Activated naive CD4-positive, alpha-beta T cell (primary cell): ENCODE data around the gene TMCC3.

Experiments used
- DNase-seq, 4 experiments: peaks; one replicate each; lab custom pipeline; 2025; lab: John Stamatoyannopoulos, UW

Gene TMCC3

DNA sequence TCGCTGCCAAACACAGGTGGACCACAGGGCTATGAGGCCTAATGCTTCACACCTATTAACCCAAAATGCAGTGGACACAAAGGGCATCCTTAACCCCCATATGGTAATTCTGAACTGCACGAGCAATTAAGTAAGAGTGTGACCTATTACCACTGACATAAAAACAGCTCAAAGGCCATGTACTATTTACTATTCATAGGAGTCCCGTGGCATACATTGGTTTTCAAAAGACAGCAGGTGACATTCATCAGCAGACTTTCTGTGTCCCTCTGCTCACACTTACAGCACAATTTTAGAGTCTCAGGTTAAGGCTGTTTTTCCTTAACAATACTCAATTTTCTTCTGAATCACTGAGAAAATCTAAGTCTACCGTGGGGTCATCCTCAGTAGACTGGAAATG is 23.1 kb upstream of the TMCC3 start:
- DNase-seq = no peak

GRCh38 chr12:94671917-94672316 is 21.6 kb upstream of the TMCC3 start:
- DNase-seq = no peak

- DNase-seq = no peak
These were observed 20.5 kb upstream of the TMCC3 start for GRCh38 chr12:94670898-94671297.

- DNase-seq = no peak
These were observed 19.7 kb upstream of the TMCC3 start for GRCh38 chr12:94670075-94670474.

- DNase-seq = no peak
These were observed 16.7 kb upstream of the TMCC3 start for GRCh38 chr12:94667031-94667540.

DNA sequence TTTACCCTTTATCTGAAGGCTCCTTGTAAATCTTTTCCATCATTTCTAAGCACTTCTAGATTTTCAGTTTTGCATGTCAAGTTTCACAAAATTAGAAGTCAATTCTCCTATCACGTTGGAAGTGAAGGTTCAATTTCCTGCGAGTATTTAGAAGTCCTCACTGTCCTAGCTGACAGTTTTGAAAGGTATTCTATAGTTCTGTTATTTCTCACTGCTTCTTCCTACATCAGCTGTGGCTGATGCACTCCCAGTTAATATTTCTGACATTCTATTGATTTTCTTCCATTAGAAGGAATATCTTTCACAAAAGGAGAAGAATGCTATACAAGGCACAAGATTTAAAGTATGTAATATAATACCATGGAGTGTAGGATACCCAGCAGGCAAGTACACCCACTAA is 15.8 kb upstream of the TMCC3 start:
- DNase-seq = no peak

DNA sequence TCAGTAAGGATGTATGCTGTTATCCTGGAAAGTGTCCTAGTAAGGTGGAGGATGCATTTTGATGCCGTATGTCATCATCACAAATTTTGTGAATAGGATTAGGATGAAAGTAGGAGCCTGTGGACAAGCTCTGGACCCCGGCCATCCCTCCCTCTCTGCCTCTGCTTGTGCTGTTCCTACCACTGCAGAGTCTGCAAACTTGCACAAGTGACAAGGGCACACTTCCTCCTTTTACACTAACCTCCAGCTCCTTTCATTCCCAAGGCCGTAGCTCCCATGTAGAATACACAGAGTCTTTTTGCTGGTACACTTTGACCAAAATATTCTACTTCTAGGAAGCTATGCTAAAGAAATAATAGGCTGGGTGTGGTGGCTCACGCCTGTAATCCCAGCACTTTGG is 13.3 kb upstream of the TMCC3 start:
- no peak for DNase-seq

DNA sequence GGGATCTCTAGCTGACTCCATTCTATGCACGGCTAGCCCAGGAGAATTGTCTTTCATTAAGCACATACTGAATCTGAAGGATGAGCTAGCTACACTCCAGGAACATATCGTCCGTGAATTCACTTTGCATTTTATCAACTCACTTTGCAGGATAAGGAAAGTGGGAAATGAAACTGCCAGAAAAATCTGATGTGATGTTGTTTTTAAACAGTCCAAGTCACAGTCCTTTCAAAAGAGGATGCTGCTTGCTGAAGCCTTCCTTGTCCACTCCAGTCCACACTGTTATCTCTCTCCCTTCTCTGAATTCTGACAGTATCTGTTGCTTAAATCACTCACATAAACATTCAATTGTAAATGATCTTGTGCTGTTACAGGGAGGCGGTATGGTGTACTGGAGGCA is 12.7 kb upstream of the TMCC3 start:
- DNase-seq = no peak

- no peak for DNase-seq
These were observed 10.1 kb upstream of the TMCC3 start for GRCh38 chr12:94660436-94660835.

DNA sequence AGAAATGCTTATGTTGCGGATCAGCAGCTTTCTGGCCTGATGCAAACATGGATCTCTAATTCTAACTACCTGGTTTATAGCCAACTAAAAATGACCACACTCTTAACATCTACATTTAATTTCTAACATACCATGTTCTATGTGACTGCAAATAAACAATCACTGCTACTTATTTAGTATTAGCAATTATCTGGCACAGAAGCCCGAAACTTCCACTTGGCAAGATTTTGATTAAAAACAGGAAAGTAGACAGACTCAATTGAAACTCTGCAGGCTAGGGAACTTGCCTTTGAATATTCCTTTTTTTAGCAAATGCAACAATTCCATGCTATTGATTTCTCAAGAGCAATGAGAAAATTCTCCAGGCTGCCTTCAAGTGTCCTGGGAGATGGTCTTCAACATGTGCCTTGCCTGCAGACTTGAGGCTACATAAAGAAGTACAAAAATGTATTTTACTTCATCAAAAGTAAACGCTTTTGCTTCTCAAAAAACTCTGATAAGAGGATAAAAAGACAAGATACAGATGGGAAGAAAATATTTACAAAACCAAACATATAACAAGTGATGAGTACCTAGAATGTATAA is 9.1 kb upstream of the TMCC3 start:
- no peak for DNase-seq

DNA sequence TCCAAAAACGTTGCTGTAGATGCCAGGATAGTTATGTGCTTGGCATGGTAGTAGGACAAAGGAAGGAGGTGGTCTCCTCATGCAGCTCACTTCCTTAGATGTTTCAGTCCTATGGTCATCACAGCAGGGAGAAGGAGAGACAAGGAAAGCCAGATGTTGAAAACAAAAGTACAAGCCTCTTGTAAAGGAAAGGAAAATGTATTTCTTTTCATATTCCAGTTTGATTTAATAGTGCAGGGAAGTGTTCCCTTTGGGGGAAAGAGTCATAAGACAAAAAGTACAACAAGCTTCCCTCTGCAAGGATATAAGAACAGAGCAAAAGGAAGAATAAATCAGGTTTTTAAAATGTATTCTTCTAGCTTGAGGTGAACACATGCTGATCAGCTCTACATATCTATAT is 8.6 kb upstream of the TMCC3 start:
- DNase-seq = no peak

DNA sequence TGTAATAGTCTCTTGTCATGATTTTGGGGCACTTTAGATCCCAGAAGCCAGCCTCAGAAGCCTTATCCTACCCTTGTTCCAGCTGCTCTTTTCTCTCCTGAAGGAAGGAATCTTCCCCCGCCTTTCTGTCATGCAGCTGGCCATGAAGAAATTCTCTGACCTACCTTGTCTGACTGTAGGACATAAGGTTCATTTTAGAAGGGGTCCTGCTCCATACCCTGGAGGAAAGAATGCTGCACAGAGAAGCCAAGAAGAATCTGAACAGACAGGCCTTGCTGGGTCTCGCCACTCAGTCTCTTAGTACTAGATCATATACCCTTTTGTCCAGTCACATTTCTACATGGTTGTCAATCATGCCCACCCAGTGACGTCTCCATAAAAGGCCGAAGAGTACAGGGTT is 6.2 kb upstream of the TMCC3 start:
- no peak for DNase-seq

DNA sequence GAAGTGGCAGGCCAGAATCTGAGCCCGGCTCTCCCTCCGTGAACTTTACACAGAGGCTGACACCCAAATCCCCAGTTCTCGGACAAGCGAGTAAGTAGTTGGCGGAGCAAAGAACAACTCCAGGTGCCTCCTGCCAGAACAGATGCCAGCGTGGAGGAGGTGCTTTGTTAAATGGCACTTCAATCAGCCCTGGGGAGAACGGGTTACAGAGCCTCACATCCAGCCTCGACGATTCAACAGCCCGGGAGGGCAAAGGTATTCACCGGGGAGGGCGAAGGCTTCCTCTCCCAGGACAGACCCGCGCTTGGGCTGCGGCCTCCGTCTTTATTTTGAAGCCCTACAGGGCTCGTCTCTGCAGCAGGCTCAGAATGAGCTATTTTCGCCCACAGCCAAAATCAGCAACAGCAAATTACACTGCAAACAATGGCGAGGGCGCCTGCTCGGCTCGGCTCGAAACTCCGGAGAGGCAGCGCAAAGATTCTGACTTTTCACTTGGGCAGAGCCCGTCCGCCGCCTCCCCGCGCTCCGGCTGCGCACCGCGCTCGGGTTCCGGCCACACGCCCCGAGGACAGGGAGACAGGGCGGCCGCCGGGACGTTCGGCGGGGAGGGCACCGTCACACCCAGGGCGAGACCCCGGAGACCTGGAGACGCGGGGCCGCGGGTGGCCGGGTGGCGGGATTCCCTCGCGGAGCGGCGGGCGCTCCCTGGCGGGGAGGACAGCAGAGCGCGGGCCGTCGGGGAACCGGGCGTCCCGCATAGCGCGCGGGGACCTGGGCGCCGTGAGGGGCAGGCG is 811 bp downstream of the TMCC3 start:
- peak in 2 of 4 experiments; percentile 3 to 5 for DNase-seq

DNA sequence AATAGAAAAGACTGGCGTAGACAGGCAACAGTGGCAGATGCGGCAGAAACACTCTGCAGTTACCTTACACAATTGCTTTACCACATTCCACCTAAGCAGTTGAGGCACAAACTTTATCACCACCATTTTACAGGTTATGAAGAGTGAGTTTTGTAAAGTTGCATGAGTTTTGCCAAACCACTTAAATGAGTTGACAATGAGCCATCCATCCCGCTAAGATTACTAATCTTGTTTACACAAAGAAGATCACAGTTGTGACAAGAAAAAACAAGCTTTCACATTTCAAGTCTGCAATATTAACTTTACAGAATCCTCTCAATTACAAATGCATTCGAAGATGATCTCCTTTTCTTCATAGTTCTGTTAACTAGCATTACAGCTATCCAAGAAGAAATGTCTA is 1.8 kb downstream of the TMCC3 start:
- no peak for DNase-seq

GRCh38 chr12:94644141-94644979 is 6.0 kb downstream of the TMCC3 start:
- DNase-seq = no peak

DNA sequence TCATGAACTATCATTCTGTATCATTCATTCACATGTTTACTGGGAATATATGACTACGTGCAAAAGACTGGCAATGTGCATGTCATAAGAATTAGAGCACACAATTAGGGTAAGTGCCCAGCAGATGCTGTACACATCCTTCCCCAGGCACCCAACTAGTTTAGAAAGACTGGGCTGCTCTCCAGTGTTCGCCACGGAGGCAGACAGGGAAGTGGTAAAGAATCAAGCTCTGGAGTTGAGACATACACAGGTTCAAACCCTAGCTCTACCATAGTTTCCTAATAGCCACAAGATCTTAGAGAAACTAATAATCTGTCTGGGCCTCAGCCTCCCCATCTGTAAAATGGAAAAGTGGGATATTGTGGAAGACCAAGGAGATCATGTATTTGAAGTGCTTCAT is 6.8 kb downstream of the TMCC3 start:
- no peak for DNase-seq

GRCh38 chr12:94641283-94641682 is 9.1 kb downstream of the TMCC3 start:
- DNase-seq = no peak

GRCh38 chr12:94640134-94640928 is 10.0 kb downstream of the TMCC3 start:
- DNase-seq = no peak

GRCh38 chr12:94638521-94638920 is 11.8 kb downstream of the TMCC3 start:
- DNase-seq = no peak

- no peak for DNase-seq
These were observed 12.8 kb downstream of the TMCC3 start for GRCh38 chr12:94637390-94638113.

DNA sequence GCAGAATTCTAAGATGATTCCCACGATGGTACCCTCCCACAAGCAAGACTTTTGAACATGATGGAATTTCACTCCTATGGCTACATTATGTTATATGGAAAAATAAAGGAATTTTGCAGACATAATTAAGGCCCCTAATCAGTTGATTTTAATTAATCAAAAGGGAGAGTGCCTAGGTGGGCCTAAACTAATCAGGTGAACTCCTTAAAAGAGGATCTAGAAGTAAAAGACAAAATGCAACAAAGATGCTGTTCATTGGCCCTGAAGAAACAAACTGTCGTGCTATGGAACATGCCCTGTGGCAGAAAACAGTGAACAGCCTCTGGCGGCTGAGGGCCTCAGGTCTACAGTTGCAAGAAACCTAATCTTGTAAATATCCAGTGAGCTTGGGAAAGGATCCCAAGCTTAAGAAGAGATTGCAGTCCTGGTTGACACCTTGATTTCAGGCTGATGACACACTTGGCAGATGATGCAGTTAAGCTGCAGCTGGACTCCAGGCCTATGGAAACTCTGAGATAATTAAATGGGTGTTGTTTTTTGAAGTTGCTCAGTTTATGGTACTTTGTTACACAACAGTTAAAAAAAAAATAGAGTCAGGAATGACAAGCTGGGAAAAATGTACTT is 13.8 kb downstream of the TMCC3 start:
- no peak for DNase-seq
